AG08395 (cell line): ENCODE data around the gene SLC11A2.
A peak's percentile ranks its signal among the peaks of the same experiment; 100 is the strongest.
"Not testable (repeated sequence)": the region's sequence is repeated elsewhere in the genome, so short reads cannot be mapped to it uniquely, and the experiment has no call there.

ENCODE experiments used
- DNase-seq: peaks from one replicate; pipeline ENCODE4 v3.0.0; 2012; ENCODE audit warnings: mixed read lengths, low spot score

SLC11A2 gene

DNA sequence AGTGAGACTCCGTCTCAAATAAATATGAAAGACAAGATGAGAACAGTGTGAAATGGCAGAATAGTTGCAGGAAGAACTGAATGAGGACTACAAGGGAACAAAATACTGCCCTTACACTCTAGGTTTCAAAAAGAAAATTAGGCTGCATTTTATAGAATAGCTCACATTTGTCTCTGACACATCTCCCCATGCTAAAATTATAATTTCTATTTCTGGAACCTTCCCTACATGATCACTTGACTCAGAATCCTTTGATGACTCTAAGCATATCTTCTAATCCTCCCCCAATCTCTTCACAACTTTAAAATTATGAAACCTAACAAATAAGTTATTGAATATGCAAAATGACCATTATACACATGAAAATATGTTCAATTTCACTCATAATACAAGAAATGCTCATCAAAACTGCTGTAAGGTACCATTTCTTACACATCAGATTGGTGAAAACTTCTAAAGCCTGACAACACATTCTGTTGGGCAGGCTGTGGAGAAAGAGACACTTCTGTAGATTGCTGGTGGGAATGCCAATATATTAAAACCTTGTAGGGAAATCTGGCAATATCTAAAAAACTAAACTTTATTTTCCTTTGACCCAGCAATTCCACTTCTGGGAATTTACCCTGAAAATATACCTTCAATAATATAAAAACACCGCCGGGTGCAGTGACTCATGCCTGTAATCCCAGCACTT, 78.1 kb downstream of the SLC11A2 start:
- no peak for DNase-seq

DNA sequence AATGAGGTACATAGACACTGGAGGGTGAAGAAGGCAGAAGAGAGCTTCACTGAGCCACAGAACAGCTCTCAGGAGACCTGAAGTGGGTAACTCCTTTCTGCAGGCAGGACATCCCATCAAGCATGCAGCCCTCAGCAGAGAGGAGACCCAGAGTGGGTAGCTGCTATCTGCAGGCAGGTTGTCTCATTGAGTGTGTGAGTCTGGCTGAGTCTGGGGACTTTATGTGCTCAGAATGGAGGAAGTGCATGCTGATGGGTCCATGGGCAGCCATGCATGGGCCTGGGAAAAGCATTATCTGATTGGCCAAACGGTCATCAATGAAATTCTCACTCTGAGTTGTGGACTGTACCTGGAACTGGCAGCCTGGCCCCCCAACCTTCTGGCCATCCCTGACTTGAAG, 88.5 kb downstream of the SLC11A2 start:
- no peak for DNase-seq

DNA sequence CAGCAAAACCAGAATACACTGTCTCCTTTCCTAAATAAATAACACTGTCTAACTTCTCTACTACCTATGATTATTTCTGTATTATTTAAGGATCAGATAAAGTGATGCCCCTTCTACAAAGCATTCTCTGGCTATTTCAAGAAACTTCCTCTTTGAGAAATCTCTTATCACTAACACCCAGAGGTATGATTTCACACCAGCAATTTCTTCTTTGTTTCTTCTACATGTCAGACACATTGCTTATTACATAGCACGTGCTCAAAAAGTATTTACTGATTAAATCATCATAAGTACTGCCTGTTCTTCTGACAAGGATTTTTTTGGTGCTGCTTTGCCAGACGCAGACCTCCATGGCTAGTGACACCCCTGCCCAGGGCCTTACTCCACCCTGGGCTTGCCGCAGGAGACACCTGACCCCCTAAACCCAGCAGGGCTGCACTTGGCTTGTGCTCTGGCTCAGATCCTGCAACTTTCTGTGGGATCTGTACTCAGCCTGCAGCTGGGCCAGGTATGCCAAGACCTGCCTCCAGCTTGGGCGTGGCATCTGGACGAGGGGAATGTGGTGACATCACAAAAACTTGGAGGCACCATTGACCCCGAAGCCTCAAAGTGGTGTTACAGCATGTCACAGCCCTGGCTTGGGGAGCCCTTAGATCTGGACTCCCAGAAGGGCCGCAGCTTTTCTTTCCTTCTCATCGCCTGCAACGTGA, 89.2 kb downstream of the SLC11A2 start:
- DNase-seq: no peak

DNA sequence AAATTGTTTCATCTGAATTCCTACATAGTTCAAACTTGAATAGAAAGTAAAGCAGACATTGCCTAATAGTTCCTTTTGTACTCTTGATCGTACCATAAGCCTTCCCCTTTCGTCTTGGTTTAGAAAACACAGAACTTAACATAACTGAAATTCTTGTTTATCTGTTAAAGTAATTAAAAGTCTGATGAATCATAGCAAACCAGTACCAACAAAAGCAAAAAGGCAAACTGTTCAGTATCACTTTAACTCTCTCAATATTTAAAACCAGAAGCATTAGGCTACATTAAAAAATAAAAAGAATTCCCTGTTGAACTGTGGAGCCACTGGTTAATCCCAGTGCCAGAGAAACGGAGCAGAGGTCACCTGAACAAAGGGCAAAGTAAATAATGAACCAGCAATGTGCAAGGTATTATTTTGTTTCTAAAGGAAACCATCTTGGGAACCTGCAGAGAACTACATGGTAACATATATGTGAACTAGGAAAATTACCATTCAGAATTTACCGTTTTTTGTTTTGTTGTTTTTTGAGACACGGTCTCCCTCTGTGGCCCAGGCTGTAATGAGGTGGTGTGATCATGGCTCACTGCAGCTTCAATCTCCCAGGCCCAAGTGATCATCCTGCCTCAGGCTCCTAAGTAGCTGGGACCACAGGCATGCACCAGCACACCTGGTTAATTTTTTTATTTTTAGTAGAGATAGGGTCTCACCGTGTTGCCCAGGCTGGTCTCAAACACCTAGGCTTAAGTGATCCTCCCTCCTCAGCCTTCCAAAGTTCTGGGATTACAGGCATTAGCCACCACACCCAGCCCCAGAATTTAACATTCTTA, 91.0 kb downstream of the SLC11A2 start:
- DNase-seq: peak; percentile 41

DNA sequence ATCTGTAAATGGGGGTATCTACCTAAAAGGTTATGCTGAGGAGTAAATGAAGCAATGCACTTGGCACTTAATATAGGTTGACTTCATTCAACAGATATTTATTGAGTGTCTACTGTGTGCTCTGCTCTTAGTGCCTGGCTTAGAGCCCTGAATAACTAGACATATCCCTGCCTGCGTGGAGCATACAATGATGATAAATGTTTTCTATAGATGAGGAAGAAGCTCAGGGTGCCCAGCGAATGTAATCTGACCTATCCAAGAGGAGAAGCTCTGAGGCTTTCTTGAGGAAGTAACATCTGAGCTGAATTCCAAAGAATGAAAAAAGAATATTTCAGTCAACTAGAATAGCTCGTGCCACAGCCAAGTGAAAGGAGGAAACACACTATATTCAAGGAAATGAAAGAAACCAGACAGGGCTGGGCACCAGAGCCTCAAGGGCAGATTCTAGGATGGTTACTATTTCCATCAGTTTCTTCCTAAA, 91.8 kb downstream of the SLC11A2 start:
- no peak for DNase-seq

DNA sequence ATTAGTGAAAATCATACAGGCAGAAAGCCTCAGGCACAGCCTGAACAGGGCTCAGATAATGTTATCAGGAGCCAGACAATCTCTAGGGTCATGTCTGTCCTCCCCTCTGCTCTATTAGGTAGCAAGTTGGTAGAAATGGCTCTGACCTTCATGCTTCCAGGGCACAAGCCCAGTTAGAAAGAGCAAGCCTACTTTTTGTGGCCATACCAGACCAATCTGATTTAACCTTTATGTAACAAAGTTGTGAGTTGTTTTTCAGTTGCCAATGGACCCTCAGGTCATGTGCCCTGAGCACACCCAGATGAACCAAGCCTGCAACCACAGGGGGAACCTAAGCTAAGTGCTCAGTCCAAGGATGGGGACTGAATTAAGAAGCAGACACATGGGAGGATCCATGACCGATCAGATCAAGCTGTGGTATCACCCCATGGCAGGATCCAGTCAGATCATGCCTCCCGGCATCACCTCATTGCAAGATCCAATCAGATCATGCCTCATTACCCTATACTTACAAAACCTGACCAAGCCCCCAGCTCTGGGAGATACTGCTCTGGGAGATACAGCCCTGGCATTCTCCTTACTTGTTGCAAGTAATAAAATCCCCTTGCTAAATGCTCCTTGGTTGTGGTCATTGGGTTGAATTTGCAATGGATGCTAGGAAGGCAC, 92.6 kb downstream of the SLC11A2 start:
- DNase-seq: no peak

DNA sequence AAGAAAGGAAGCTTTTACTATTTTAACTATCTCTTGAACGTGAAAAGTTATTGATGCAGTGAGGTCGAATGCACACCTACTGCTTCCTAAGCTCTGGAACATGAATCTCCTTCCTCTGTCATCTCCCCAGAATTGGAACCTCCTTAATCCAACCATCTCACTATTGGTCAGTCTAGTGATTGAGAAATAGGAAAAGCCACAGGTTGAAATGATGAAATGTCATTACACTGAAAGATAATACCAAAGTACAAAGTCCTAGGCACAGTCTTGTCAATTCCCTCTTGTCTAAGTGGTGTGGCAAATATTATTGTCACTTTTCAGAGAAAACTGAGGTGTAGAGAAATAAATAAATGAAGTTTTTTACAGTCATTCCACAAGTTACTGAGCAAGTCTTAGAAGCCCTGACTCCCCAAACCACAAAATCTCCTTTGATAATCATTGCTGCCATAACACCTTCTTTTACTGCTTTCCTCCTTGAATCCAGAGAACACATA, 93.3 kb downstream of the SLC11A2 start:
- no peak for DNase-seq

DNA sequence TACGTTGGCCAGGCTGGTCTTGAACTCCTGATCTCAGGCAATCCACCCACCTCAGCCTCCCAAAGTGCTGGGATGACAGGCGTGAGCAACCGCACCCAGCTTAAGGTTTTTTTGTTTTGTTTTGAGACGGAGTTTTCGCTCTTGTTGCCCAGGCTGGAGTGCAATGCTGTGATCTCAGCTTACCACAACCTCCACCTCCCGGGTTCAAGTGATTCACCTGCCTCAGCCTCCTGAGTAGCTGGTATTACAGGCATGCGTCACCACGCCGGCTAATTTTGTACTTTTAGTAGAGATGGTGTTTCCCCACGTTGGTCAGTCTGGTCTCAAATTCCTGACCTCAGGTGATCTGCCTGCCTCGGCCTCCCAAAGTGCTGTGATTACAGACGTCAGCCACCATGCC, 95.7 kb downstream of the SLC11A2 start:
- DNase-seq: not testable (repeated sequence)

DNA sequence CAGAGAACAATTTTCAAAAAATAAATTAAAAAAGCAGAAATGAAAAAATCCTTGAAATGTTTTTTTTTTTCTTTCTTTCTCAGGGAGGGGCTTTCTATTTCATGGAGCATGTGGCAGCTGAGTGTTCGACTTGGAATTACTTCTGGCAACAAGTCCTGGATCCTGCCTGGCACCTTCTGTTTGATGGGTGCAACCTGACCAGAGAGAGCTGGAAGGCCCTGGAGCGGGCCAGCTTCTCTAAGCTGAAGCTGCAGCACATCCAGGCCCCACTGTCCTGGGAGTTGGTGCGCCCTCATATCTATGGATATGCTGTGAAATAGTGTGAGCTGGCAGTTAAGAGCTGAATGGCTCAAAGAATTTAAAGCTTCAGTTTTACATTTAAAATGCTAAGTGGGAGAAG, 96.4 kb downstream of the SLC11A2 start:
- no peak for DNase-seq
